ENCODE measurements around the gene ITGAE.
"Not testable (repeated sequence)": the region's sequence is repeated elsewhere in the genome, so short reads cannot be mapped to it uniquely, and the experiment has no call there.

The ITGAE gene

DNA sequence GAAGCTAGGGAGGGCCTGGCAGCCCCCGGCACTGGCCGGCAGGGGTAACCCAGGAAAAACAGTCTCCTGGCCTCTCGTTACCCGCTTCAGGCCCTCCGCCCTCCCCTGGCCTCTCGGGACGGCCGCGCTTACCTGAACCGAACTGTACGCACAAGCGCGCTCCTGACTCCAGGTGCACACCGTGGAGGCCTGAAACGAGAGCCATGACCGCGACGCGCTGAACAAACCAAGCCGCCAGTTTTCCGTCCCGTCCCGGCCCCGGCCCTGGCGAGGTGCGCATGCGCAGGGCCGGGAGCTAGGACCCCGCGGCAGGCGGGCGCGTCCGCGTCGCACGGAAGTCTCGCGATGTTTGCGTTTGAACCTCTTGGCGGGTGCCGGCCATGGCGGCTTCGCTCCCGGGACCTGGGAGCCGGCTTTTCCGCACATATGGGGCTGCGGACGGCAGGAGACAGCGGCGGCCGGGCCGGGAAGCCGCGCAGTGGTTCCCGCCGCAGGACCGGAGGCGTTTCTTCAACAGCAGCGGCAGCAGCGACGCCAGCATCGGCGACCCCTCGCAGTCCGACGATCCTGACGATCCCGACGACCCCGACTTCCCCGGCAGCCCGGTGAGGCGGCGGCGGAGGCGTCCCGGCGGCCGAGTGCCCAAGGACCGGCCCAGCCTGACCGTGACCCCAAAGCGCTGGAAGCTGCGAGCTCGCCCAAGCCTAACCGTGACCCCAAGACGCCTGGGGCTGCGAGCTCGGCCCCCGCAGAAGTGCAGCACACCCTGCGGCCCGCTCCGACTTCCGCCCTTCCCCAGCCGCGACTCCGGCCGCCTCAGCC, 77.2 kb downstream of the ITGAE start, which contains the start of gene HASPIN:
Gene HASPIN (plus strand): TSS at position 348 of the 822 bp plus-strand sequence. CDS start 33 bp downstream, at position 381.
- DNase-seq = peak; percentile 94

- DNase-seq = no peak
Observed at GRCh38 chr17:3723188-3723555, 77.8 kb downstream of the ITGAE start.

GRCh38 chr17:3722716-3723115, 78.3 kb downstream of the ITGAE start:
- no peak for DNase-seq

- DNase-seq = no peak
Observed at GRCh38 chr17:3719265-3719664, 81.7 kb downstream of the ITGAE start.

DNA sequence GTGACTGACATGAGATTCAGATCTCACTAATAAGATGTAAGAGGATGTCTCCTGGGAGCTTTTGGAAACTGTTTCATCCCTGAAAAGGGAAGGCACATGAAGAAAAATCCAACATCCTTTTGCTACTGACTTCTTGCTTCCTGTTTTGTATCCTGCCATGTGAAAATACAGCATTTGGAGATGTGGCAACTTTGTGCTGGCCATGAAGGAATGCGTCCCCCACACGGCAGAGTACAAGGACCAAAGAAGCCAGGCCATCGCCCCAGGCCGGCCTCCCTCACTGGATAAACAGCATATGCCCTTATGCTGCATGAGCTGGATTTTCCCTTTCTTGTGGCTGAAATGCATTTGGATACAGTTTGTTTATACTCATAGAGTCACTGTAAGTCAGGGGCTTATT, 82.8 kb downstream of the ITGAE start:
- DNase-seq = no peak

- no peak for DNase-seq
Observed at GRCh38 chr17:3715296-3715695, 85.7 kb downstream of the ITGAE start.

DNA sequence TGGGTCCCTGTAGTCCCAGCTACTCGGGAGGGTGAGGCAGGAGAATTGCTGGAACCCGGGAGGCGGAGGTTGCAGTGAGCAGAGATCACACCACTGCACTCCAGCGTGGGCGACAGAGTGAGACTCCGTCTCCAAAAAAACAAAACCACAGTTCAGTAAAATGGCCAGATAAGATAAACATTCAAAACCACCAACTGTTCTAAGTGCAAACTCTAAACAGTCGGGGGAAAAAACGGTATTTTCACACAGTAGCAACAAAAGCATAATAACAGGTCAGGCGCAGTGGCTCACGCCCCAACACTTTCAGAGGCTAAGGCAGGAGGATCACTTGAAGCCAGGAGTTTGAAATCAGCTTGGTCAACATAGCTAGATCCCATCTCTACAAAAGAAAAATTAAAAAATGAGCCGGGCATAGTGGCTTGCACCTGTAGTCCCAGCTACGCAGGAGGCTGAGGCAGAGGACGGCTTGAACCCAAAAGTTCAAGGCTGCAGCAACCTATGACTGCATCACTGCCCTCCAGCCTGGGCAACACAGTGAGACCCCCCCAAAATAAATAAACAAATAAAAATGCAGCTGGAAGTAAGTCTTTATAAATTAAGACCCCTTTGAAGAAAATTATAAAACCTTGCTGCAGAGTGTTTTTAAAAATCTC, 88.1 kb downstream of the ITGAE start:
- DNase-seq = no peak

- peak; percentile 74 for DNase-seq
Observed at GRCh38 chr17:3710951-3711383, 90.0 kb downstream of the ITGAE start.

- DNase-seq = no peak
Observed at GRCh38 chr17:3708366-3708765, 92.6 kb downstream of the ITGAE start.

DNA sequence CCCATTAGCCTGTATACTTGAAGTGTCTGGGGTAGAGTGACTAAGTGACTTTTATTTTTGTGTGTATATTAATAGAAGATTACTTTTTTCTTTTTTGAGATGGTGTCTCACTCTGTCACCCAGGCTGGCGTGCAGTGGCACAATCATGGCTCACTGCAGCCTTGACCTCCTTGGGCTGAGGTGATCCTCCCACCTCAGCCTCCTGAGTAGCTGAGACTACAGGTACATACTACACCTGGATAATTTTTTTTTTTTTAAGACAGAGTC, 95.3 kb downstream of the ITGAE start:
- DNase-seq = not testable (repeated sequence)

DNA sequence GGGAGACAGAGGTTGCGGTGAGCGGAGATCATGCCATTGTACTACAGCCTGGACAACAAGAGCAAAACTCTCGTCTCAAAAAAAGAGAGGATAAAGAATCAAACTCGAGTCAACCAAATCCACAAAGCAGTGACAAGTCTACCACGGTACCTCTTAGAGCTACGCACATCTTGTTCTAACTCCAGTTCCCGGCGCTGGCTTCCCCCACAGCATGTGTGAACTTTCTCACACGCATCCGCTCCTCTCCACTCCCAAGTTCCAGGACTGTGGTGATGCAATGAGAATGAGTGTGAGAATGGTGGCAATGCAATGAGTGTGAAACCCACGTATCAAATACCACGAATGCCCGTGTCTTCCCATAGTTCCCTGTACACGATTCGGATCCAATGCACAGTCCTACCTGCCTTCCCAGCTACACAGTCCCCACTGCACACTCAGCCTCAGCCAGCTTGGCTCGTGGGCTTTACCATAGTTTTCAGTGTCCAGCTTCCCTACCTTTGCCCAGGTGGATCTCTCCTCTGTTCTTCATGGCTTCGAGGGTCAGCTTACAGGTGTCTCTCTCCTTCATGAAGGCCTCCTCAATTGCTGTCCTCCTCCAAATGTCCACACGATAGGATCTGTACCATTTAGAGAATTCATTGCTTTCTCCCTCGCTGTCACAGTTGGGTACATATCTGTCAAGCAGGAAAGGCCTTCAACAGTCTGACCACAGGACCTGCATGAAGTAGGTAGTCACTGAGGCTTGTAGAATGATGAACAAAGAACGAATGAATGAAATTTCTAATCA, 95.9 kb downstream of the ITGAE start:
- no peak for DNase-seq

- DNase-seq = not testable (repeated sequence)
Observed at GRCh38 chr17:3702041-3702539, 98.9 kb downstream of the ITGAE start.

DNA sequence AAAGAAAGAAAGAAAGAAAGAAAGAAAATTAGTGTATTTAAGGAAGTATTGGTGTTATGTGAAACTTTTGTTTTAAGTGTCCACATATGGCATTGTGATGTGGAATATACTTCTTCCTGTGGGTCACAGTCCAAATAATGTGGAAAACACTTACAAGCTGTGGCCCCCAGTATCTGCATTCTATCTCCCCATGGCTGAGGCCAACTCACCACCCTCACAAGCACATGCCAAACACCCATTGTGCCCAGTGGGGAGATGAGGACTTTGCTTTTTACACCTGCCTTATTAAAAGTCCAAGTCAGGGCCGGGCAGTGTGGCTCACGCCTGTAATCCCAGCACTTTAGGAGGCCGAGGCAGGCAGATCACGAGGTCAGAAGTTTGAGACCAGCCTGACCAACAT, 101.0 kb downstream of the ITGAE start:
- no peak for DNase-seq

DNA sequence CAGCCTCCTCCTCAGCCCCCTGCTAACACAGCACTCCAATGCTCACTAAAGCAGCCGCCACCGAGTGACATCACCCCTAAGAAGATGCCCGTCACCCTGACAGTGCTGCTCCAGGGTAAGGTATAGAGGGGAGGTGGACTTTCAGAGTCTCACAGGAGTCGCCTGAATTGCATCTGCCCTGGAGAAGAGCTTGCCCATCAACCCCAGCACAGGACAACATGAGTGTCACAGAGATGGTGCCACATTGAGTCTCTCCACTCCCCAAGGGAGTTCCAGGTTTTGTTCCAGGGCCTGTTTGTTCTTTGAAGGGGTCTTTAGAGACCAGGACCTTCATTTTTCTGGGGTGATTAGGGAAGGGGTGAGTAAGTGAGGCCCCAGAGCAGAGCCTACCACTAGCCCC, 102.8 kb downstream of the ITGAE start:
- DNase-seq = no peak

DNA sequence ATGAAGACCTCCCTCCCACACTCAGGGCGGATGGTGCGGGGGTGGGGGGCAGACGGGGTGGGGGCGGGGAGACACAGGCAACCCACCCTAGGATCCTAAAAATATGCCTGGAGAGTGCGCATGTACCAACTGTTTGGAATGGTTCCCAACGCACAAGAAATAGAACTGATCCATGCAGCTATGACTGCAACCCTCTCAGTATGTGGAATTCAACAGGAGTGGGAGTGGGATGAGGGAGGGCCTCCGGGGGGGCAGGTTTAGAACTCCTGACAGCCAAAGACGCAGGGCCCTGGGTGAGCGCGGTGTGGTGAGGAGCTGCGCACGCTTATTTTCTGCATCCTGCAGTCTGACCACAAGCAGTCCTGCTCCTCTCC, 103.9 kb downstream of the ITGAE start:
- DNase-seq = no peak

DNA sequence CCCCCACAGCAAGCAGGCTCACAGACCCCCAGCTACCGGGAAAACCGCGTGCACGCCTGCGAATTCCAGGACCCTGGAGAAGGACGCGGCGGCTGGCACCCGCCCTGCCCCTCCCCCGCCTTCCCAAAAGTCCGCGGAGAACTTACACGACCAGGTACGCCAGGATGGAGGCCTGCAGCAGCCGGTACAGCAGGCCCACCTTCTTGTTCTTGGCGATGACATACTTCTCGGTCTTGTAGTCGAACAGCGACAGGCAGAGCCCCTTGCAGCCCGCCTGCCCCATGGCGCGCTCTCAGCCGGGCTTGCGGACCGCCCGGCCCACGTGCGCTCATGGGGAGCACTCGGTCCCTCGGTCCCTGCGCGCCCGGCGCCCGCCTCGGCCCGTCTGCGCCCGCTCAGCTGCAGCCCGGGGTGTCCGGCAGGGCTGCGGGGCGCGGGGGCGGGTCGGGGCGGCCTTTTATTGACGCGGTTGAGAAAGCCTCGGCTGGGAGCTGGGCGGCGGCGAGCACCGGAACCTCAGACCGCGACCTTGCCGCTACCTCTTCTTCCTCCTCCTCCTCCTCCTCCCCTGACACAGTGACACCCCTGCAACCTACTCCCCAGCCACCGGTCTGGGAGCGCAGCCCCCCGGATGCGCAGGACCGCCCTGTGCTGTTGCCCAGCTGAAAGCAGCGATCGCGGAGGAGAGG, 105.1 kb downstream of the ITGAE start, which contains the start of gene P2RX5:
Gene P2RX5 (minus strand): TSS at position 433 of the 689 bp plus-strand sequence. CDS start 150 bp downstream, at position 283.
- peak; percentile 66 for DNase-seq

DNA sequence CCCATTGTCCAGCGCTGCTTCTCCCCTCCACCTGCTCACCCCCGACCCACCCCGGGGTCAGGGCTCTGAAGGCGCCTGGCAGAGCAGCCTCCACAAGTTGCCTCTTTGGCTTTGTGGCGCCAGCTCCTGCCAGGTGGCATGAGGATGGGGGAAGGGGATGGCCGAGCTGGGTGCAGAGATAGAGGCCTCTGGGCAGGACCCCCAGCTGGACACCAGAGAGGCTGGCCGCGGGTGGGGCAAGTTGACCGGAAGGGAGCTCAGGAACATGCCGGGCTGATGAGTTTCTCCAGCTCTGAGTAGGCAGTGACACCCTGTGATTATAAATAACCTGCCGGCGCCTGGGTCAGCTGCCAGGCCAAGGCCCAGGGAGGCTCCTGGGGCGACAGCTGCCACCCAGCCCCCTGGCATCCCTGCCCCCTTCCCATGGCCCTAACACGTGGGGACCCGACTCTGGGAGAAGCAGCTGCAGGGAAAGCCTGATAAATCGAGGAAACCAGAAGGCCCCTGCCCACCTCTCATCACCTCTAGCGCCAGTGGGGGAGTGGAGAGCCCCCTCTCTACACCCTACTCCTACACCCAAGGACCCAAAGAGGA, 105.8 kb downstream of the ITGAE start:
- no peak for DNase-seq

- no peak for DNase-seq
Observed at GRCh38 chr17:3693829-3694231, 107.2 kb downstream of the ITGAE start.

DNA sequence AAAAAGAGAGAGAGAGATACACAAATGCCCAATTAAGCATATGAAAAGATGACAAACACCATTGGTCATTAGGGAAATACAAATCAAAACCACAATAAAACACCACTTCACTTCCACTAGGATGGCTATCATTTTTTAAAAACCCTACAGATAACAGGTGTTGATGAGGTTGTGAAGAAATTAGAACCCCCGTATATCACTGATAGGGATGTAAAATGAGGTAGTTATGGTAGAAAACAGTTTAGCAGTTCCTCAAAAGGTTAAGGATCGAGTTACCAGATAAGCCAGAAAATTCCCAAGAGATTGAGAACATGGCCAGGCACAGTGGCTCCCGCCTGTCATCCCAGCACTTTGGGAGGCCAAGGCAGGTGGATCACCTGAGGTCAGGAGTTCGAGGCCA, 107.8 kb downstream of the ITGAE start:
- DNase-seq = no peak

DNA sequence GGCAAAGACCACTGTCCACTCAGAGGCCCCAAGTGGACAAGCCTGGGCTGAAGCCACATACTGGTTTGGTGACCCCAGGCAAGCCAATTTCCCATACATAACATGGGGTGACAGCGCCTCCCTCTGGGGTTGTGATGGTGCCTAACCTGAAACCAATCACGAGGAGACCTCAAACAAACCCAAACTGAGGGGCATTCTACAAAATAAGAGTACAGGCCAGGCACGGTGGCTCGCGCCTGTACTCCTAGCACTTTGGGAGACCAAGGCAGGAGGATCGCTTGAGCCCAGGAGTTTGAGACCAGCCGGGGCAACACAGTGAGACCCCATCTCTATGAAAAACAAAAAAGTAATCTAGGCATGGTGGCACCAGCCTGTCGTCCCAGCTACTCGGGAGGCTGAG, 108.6 kb downstream of the ITGAE start:
- no peak for DNase-seq

DNA sequence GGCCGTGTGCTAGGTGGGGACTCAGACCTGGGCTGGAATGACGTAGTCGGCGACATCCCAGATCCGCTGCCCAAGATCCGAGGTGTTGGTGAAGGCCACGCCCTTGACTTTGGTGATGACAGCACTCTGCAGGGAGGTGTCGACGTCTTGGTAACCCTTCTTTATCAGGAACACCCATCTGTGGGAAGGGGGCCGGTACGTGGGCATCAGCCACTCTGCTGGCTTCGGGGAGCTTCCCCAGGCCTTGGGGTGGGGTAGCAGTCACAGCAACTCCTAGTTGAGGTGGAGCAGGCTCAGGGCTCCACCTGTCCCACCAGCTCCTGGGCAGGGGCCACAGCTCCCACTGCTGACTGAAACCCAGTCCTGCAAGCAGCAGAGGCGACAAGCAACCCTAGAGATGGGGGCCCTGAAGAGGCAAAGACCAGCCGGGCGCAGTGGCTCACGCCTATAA, 109.3 kb downstream of the ITGAE start:
- DNase-seq = no peak

DNA sequence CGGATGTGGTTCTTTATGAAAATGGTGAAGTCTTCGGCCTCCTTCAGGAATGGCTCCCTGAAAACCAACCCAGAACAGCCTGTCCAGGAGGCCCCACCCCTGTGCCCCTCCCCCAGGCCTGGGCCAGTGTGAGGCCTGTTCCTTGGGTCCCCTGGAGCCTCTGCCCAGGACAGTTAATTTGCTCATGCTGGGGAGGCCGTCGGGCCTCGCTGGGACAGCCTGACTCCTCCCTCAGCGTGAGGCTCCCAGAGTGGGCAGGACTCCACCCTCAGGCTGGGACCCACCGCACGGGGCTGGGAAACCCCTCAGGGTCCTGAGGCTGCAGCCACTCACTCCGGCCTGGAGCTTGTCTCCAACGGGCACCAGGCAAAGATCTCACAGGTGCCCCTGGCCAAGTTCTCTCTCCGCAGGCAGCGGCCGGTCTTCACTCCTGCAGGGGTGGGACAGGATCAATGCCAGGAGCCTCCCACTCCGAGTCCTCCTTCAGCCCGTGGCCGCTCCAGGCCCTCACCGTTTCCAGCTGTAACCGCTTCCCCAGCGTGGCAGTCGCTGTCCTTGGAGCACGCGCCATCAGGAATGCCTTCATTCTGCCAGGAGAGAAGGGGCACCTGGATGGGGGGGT, 110.8 kb downstream of the ITGAE start:
- no peak for DNase-seq

Data from CD4-positive, alpha-beta T cell treated with Interleukin-6 for 4 hours (primary cell).